ENCODE data around the gene DLG5.

Gene DLG5

GRCh38 chr10:77741746-77742145 is 184.8 kb downstream of the DLG5 start:
- Histone ChIP-seq H3K9ac (ENCODE audit: low read depth, low read length) (no peak overlapping the region), H3K9me3 (ENCODE audit: control insufficient read depth, insufficient read depth, low read length) (peaks cover 5% of the 10 kb centered on the region), H3K4me1 (ENCODE audit: control insufficient read depth, insufficient read depth, low read length) (peaks cover 2% of the 10 kb centered on the region), H3K36me3 (ENCODE audit: control insufficient read depth, insufficient read depth, low read length) (no peaks in the 10 kb centered on the region), H3K4me3 (ENCODE audit: low read depth, low read length) (no peak overlapping the region), H3K27me3 (ENCODE audit: control insufficient read depth, insufficient read depth, low read length) (no peaks in the 10 kb centered on the region)
